Fibroblast of peridontal ligament (primary cell): ENCODE data around the gene ACTL8.
"Not testable (repeated sequence)": the region's sequence is repeated elsewhere in the genome, so short reads cannot be mapped to it uniquely, and the experiment has no call there.

Source experiments
- DNase-seq: peaks from one replicate; pipeline ENCODE4 v3.0.0-alpha.2; 2010; ENCODE audit errors: extremely low read depth

Gene ACTL8

DNA sequence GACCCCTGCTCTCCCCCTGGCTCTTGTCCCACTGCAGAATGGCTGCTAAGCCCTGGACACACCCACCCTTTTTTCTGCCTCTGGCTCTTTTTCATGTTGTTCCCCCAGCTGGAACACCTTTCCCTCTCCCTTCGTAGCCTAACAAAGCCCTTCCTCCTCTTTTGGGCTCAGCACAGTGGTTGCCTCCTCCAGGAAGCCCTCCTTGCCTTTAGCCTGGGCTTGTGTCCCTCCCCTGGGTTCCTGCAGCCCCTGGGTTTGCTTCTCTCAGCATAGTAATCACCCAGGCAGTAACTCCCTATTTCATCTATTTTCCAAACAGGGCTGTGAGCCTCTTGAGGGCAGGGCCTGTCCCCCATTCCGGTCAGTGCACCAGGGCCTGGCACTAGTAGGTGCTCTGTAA is 19.8 kb upstream of the ACTL8 start:
- no peak for DNase-seq

DNA sequence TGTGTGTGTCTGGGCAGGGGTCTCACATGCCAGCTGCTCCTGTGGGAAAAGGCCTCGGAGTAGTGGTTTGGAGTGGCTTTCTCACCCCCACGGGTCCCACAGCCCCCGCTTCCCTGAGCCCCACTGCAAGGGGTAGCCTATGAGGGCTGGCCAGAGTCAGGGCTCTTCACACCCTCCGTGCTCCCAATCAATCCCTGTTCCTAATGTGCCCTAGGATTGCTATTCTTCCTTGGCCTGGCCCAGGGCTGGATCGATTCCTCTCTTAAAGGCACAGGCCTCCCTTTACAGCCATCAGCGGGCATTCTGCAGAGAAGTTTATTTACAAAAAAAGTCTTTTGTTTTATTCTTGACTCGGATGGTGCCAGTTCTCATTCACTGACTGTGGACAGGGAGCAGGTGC is 19.3 kb upstream of the ACTL8 start:
- DNase-seq: no peak

DNA sequence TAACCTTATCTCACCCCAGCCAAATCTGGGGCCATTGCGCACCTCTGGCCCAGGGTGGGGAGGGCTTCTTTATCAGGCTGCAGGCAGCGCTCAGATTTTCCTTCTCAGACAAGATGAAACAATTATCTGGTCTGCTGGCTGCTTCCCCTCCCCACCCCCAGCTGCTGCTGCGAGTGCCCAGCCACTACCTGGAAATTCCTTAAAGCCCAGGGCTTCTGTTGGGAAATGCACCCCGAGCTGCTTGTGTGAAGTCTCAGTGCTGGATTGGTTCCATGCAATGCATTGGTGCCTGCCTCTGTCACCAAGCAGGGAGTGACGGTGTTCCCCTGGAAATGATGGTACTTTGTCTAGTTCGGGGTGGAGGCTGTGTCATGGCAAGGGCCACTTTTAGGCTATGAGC is 18.5 kb upstream of the ACTL8 start:
- DNase-seq: no peak

DNA sequence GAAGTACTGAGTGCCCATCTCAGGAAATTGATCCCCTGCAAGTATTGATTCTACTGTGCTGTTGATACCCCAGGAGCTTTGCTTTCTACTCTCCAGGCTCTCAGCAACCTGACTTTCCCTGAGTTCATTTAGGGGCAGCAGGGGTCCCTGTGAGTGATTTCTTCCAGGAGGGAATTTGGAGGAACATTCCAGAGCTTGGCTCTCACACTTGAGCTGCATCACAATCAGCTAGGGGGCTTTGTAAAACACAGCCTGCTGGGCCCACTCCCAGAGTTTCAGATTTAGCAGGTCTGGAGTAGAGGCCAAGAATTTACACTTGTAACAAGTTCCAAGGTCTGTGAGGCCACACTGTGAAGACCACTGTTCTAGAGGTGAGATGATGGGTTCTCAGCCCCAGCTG is 16.1 kb upstream of the ACTL8 start:
- DNase-seq: no peak

DNA sequence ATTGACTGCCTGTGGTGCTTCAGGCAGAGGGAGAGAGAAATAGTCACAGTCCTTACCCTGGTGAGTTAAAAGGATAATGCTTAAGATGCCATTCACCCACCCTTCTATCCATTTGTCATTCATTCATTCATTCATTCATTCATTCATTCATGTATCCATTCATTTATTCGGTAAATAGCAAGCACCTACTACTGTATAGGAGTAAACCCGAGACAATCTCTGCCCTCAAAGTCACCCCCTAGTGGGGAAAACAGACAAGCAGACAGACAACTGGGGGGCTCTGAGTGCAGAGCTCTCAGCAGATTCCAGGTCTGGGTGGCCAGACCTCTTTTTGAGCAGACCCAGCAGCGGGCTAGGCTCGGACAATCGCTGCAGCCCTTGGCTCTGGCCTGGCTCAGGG is 14.1 kb upstream of the ACTL8 start:
- DNase-seq: no peak

DNA sequence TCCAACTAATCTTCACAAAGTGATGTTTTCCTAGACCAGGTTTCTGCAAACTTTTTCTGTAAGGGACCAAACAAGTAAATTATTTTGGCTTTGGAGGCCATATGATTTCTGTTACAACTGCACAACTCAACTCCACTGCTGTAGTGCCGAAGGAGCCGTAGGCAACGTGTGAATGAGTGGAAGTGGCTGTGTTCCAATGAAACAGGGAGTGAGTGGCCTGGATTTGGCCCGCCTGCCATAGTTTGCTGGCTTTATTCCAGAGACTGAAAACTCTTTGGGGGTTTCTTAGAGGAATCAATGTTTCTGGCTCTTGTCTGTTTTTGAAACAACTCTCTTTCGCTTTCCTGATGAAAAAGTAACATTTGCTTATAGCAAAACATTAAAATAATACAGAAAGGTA is 12.6 kb upstream of the ACTL8 start:
- peak; percentile 59 for DNase-seq

DNA sequence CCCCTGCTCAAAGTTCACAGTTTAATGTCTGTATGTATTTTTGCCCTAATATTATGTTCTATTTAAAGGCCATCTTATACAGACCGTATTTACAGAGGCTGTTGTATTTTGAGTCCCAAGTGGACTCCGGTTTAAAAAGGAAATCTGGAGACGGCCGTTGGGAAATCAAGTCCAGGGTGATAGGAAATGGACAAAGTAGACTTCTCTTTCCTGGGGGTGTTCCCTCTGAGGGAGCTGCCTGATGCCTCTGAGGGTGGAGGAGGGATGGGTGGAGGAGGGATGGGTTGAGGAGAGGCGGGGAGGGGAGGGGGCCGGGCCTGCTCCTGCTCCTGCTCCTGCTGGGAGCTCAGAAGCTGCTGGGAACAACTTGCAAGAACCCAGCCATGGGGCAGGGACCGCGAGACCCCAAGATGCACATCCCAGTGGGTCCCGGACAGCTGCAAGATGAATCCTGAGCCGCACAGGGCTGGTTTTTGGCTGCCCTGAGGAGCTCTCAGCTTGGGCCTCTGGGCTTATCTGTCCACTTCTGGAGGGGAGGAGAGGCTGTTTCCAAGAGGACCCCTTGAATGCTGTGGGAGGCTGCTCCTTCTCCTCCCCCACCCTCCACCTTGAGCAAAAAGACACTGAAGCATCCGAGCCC is 12.0 kb upstream of the ACTL8 start:
- peak; percentile 6 for DNase-seq

DNA sequence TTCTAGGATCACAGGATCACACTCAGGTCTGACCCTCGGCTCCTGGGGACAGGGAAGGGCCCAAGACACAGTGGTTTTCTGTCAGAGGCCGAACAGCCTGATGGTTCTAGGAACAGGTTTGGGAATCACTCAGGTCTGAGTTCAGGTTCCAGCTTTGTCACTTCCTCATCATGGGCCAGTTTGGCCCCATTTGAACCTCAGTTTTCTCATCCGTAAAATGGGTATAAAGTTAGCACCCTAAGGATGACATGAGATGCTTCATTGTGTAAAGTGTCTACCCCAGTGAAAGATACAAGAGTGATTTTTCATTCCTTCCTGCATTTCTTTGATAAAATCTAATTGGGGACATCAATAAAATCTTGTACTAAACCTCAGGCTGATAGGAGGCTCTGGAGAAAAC is 11.2 kb upstream of the ACTL8 start:
- DNase-seq: no peak

DNA sequence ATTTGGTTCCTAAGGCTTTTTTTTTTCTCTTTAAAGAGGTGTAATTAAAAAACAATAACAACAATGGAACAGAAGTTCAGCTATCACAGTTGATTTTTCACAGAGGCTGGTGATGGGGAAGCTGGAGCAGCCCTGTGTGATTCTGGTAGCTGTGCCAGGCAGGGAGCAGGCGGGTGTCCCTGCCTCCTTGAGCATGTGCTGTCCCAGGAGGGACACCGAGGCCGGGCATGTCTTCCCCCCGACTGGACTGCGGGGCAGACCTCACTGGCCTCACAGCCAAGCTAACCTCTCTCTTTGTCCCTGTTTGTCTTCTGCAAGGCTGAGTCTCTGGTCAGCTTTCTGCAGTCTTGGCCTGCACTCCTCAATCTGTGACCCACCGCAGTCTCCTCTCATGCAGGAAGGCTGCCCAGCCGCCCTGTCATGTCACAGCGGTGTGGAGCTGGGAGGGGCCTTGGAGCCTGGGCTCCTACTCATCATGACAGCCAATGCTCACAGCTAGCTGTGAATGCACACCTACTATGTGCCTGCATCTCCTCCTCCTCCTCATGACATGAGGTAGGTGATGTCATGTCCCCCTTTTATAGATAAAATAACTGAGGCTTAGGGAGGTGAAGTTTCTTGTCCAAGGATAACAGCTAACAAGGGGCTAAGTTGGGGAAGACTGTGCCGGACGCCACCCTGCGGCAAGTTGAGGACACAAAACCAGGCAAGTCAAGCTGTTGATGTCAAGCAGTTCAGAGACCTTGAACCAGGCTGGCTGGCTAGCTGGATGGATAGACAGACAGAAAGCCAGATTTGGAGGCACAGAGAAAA is 10.3 kb upstream of the ACTL8 start:
- DNase-seq: no peak

DNA sequence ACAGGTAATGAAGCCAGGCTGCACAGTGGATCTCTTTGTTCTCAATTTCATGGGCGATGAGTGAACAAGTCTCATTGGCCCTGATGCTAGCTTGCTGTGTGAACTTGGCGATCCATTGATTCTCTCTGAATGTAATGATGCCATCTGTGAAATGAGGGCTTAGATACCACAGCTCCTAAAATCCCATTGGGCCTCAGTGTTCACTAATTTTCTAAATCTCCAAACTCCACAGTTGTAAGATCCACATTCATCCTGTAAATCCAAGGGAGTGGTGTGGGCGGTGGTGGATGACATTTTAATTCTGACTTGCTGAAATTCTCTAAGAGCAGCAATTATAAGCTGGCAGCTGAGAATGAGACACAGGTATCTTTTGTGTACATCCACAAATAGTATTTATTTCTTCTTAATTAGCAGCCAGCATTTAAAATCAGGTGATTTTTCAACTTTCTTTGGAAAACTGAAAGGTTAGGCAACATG is 9.6 kb upstream of the ACTL8 start:
- no peak for DNase-seq

DNA sequence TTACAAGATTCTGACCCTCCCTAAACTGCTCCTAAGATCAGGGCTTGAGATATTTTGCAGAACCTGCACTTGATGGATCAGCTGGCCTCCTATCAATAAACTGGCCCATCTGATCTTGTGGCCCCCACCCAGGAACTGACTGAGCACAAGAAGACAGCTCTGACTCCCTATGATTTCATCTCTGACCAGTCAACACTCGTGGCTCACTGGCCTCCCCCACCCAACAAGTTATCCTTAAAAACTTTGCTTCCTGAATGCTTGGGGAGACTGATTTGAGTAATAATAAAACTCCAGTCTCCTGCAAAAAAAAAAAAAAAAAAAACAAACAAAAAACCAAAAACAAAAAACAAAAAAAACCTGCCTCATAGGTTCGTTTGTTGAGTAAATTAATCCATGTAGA is 8.9 kb upstream of the ACTL8 start:
- not testable (repeated sequence) for DNase-seq

DNA sequence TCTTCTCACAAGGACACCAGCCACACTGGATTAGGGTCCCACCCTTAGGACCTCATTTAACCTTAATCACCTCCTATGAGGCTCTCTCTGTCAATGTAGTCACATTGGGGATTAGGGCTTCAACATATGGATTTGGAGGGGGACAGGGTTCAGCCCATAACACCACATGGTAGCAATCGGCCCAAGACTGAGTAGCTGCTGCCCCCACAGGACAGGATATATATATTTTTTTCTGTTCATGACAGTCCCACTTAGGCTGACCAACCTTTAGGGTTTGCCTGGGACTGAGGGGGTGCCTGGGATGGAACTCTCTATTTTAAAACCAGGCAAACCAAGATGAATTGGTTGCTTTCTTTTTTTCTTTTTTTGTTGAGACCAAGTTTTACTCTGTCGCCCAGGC is 8.2 kb upstream of the ACTL8 start:
- no peak for DNase-seq

DNA sequence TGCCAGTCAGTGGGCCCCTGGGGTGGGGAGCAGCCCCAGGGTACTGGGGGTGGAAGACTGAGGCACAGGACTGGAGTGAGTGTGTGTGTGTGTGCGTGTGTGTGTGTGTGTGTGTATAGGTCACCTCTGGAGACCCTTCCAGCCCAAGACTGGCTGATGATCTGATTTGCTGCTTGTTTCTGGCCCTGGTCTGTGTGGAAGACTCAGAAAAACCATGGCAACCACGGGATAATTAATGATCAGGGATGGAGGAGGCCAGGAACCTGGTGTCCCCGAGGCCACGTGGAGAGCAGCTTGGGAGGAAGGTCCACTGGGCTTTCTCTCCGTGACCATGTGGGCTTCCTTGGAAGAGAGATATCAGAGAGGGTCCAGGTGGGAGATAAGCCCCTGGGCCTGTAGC is 4.8 kb upstream of the ACTL8 start:
- DNase-seq: no peak

DNA sequence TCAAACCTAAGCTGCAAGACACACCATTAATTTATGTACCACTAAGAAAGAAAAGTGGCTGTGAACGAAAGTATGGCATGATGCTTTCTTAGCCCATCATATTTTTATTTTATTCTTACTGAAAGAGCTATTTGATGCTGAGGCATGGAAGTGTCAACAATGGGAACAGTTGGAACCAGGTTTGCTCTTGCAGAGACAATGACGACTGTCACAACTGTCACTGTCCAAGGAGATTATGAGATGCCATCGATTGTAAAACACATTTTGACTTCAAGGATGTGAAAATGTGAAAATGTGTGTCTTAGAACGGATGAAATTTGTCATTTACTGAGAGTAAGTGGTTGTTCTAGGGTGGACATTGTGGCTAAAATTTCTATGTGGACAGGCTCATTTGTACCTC is 2.8 kb upstream of the ACTL8 start:
- no peak for DNase-seq

DNA sequence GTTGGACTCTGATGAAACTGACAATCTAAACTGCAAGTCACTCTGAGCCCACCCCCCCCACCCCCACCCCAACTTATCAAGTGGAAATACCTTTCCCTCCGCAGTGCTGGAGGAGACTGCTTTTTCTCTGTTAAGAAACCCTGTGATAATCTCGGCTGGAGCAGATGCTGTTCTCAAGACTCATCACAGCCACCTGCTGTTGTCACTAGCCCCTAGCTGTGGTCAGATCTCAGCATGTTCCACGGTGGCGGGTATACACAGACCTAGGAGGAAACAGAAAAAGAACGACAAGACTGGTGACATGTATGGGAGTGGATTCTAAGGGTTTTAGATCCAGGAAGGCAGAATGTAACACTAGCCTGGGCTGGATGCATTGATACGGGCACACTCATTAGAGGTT is 2.3 kb downstream of the ACTL8 start:
- no peak for DNase-seq

DNA sequence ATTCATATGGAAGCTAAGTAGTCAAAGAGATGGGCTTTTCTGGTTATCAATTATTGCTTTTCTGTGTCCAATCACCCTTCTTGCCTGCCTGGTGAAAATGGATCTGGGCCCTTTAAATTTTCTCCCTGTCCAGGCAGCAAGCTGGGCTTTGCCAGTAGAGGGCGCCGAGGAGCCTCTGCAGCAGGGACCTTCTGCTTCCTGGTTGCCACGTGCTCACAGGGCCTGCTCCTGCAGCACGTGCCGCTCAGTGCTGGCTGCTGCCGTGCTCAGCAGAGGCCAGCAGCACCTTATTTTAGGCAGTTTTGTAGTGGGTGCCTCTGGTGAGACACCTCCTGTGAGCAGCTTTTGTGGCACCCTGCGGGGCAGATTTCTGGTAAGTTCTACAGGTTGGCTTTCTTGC is 4.0 kb downstream of the ACTL8 start:
- DNase-seq: no peak

DNA sequence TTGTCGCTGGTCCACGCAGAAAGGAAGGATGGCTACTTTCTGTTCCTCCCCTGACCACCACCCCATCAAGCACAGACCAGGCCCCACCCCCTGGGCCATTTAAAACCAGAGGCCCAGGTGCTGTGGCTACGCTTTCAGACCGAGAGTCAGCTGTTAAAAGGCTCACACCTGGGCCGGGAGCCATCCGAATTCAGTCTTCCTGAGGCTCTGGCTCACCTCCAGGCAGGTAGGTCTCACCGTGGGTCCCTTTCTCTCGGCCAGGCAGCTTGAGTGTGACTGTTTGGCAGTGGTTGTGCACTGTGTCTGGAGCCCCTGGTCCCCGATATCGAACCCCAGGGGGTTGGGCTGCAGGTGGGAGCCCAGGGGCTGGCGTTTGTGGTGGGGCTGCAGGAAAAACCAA is 7.2 kb downstream of the ACTL8 start:
- no peak for DNase-seq

DNA sequence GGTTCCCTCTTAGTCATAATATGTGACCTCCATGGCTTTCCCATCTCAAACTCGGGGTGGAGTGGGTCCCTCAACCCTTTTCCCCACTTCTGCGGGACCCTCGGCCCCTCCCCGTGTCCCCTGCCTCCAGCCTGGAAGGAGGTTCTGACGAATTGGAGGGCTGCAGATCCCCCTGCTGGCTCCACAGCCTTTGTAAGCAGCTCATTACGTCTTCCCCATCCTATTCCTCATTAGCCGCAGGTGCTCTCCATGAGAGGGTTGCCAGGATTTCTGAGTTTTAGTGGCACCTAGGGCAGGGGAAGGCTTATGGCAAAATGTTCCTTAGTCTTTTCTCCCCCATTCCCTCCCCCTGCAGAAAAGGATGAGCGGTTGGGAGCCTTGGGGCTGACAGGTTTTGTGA is 8.3 kb downstream of the ACTL8 start:
- DNase-seq: no peak

DNA sequence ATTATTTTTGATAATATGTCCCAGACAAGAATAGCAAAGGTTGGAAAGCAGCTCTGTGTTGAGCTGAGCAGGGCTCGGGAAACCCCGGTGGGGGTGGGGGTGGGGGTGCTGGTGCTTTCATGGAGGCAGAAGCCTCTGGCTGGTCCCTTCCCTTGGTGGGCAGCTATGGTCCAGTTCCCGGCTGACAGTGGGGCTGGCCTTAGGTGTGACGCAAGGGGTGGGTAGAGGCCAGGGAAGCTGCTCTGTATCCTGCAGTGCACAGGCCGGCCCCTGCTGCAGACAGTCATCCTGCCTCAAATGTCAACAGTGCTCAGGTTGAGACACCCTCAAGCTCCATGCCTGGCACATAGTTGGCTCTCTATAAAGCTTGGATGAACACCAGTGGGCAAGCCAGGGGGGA is 8.9 kb downstream of the ACTL8 start:
- no peak for DNase-seq

DNA sequence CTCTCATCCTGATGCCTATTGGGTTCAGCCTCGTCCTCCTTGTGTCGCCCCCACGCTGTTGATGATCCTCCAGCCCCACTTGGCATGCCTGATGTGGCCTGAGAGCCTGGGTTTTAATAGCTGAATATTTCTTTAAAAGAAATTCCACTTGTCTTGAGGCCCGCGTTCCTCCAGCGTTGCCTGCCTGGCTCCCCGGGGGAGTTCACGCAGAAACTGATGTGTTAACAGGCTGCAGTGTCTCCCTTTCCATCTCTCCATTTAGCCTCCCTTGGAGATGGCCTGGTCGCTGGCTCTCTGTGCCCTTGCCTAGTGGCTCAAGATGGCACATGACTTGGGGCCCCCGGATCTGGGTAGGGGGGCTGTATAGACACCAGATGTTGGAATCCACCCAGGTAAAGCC is 9.5 kb downstream of the ACTL8 start:
- DNase-seq: no peak

DNA sequence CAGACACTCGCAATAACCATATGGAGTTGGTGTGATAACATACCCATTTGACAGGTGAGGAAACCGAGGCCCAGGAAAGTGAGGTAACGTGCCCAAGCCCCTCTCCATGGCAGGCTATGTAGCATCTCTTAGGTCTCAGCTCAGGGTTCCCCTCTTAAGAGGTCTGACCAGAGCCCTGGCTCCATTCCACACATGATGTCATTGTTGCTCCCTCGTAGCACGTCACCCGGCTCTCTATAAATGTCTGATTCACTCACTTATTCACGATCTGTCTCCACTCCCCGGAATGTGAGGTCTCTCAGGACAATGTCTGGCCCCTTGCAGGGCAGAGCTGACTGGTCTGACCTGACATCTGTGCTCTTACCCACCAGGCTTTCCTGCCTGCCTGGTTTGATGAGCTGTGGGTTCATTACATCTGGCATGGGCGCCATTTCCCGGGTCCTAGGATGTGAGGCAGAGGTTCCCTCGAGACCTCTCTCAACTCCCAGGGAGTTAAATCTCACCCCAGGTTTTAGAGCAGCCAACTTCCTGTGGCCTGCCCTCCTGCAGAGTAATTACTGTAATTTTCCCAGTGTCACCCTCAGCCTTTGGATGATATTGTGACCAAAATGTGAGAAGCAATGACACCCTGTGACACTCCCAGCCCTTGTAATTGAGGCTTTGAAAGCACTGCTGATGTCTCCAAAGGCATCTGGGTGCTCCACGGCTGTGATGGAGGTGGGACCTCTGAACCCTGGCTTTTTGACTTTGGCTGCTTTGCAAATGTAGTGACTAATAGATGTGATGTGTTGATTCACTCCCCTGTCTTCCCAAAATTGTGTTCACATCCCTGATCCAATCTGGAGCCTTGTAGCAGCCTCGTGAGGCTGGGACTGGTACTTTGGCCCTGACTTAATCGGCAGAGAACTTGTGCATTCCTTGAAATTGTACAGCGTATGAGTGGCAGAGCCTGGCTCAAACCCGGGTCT is 10.6 kb downstream of the ACTL8 start:
- DNase-seq: peak; percentile 95

DNA sequence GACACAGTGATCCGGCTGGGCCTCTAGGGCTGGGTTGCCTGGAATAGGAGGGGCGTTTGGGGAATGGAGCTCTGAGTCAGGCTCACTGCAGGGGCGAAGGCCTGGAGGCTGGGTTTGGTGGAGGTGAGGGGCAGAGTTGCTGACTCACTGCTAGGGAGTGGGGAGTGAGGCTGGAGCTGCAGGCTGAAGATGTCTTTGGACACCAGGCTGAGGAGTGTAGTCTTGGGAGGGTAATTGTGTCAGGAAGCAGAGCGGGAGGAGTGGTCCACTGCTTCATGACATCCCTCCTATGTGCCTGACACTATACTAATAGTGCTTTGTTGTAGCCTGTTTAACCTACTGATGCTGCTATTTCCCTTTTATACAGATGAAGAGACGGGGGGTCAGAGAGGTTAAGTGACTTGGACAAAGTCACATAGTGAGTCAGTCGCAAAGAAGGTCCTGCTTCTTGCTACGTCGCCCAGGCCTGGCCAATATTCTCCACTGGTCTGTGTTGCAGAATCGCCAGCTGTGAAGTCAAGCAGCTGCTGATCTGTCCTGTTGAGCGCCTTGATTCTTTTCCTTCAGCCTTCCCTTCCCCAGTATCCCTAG is 13.6 kb downstream of the ACTL8 start:
- peak; percentile 83 for DNase-seq
